Pancreas (tissue), 10 donors: Measurements from ENCODE around the gene DNAH6. TPM values are rescaled to one million over a fixed set of nuclear protein-coding genes. Genes with fewer than 3 reads are reported as not detected.

Experiments used
- ATAC-seq, 4 donors: fragments of 200-7000 bp; cut with Tn5 transposase; one replicate each; pipeline versions ENCODE4 v1.8.0 to v1.9.1; 2020; ENCODE audit warnings: mild to moderate bottlenecking in 4 of 4, moderate library complexity in 4 of 4
- DNase-seq, 6 donors: peaks; one replicate each; pipeline ENCODE4 v3.0.0-alpha.2; 2020
- FAIRE-seq: peaks from 2 replicates; lab custom pipeline; 2012; peaks lifted over from hg19 to GRCh38; lab: Jason Lieb, UNC
- H3K27ac ChIP-seq, 4 donors: fragments of 200-600 bp; sonication (generic); 1 replicate in 3 of 4; 2 replicates in 1 of 4; pipeline versions ENCODE4 v1.5.0 to v1.8.0; 2020
- H3K27me3 ChIP-seq, 4 donors: fragments of 200-600 bp; one replicate each; pipeline ENCODE4 v1.8.0; 2021
- H3K36me3 ChIP-seq, 3 donors: fragments of 200-600 bp; sonication (generic) in 1 of 3; one replicate each; pipeline versions ENCODE4 v1.5.0 to v1.8.0; 2020 to 2021
- H3K4me1 ChIP-seq, 3 donors: fragments of 200-600 bp; one replicate each; pipeline ENCODE4 v1.8.0; 2021
- H3K4me3 ChIP-seq, 4 donors: fragments of 200-600 bp; sonication (generic) in 2 of 4; one replicate each; pipeline versions ENCODE4 v1.5.0 to v1.8.0; 2020 to 2021
- H3K9me3 ChIP-seq, 4 donors: fragments of 200-600 bp; one replicate each; pipeline ENCODE4 v1.8.0; 2021
- WGBS, 2 donors: extraction: QIAGEN DNeasy Blood & Tissue Kit; methylation state at CpG; one replicate each; pipeline ENCODE4 v1.1.7; 2013; 5-methylcytosine and 5-hydroxymethylcytosine counted together
- intact Hi-C, 3 donors: fragments of 100-400 bp; cut with DNase I; formaldehyde crosslinking; loops; one replicate each; pipeline versions ENCODE4 v1.11.1 to v1.14.2; 2022
- polyA plus RNA-seq, 2 donors: library from polyadenylated mRNA; stranded (reverse); fragments of 200-250 nt; gene quantifications; one replicate each; pipeline ENCODE4 v1.2.3, GENCODE V29; 2013
- total RNA-seq, 6 donors: library from RNA; stranded (reverse); fragmentation: NEBNext Ultra II Directional in 4 of 6; extraction: Animal tissue kit (Norgen Biotek cat#: 25700) in 4 of 6; gene quantifications; one replicate each; pipeline versions ENCODE4 v1.2.1 to v1.2.4, GENCODE V29; 2021 to 2023
- TF ChIP-seq, protein P1 (sequence below), 4 donors: fragments of 200-600 bp; sonication (generic) in 3 of 4; IDR thresholded peaks; one replicate each; pipeline versions ENCODE4 v1.5.0 to v1.8.0; 2021; ENCODE audit warnings: antibody characterized with exemption in 4 of 4
- donor health status: healthy with polysubstance abuse.
- donor health status: DM: no; HTN: no; CAD: no; lungs with moderate emphysema.
- donor health status: DM: no; HTN: no; CAD: no.
- donor health status: control.
- donor health status: control.
- donor health status: Bipolar disorder and iron deficiency.
- donor health status: DM: yes; HTN: yes; CAD: no.
- donor health status: DM: no; HTN: no; CAD: no.
- donor health status: DM: no; HTN: no; CAD: no.
- donor health status: DM: yes; HTN: yes; CAD: no.

The DNAH6 gene
- total and polyA plus RNA-seq, 8 donors = 0.19 to 1.6 (median 0.81) TPM

DNA sequence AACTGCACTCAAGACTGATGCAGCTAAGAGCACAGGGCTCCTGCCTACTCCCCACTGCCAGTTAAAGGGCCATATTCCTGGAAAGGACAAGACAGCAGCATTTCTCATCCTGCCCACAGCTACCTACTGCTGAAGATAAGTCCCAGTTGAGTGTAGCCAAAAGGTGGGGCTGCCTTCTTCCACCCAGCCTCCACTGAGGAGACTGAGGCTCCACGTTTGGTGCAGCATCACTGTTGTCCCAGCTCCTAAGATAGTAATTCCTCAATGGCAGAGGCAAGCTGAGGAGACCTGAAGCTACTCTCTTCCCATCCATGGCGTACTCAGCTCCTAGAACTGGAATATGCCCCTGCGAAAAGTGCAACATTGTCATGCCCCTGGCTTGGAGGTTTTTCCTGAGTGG is 214.9 kb downstream of the DNAH6 start:
- H3K4me3 ChIP-seq = no peak overlapping the region
- H3K27me3 ChIP-seq = no peaks in the 10 kb centered on the region
- TF ChIP-seq, protein P1, sequence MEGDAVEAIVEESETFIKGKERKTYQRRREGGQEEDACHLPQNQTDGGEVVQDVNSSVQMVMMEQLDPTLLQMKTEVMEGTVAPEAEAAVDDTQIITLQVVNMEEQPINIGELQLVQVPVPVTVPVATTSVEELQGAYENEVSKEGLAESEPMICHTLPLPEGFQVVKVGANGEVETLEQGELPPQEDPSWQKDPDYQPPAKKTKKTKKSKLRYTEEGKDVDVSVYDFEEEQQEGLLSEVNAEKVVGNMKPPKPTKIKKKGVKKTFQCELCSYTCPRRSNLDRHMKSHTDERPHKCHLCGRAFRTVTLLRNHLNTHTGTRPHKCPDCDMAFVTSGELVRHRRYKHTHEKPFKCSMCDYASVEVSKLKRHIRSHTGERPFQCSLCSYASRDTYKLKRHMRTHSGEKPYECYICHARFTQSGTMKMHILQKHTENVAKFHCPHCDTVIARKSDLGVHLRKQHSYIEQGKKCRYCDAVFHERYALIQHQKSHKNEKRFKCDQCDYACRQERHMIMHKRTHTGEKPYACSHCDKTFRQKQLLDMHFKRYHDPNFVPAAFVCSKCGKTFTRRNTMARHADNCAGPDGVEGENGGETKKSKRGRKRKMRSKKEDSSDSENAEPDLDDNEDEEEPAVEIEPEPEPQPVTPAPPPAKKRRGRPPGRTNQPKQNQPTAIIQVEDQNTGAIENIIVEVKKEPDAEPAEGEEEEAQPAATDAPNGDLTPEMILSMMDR (IDR thresholded peaks at IDR 0.05) = no peak
- FAIRE-seq = no peak
- no peak overlapping the region for H3K27ac ChIP-seq
- DNase-seq = no peak
- no peaks in the 10 kb centered on the region for H3K36me3 ChIP-seq
- 80 to 81% methylated on average over 3 of the region's 3 CpGs for WGBS, 2 donors
- no peaks in the 10 kb centered on the region for H3K9me3 ChIP-seq
- H3K4me1 ChIP-seq = peaks cover 0 to 3% (median 0%) of the 10 kb centered on the region in 3 donors
- no peak for ATAC-seq
- intact Hi-C loops = no loop called here

DNA sequence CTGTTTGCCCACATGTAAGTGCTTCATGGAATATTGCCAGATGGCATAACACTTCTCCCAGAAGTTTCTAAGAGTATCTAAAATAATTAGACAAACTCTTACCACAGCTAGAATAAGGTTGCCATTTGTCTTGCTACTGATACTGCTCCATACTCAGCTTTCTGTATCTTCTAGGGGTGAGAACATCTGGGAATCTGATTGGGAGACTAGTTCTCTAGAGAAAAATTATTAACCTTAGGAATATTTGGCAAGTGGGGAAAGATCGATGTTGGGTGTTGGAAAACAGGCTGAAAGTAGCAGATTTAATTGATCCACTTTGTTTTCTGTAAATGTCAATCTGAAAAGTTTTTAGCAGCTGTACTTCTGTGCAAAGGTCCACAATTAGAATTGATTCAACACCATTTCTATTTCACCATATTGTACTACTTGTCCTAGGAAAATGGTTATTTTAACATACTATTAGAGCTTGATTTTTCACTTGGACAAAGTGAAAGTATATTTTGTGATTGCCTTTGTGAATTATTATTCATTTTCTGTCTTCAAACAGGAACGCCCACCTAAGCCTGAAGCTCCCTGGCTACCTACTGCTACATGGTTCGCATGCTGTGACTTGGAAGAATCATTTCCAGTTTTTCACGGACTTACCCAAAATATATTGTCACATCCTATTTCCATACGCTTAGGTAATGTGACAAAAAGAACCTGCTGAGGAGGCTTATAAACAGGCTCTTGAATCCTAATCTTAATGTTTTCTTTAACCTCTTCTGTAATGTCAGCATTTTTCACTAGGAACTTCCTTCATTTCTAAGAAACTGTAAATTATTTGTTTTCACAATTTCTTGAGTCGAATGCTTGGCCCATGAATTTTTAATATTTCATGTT is 216.8 kb downstream of the DNAH6 start:
- no peak overlapping the region for H3K27ac ChIP-seq
- no peaks in the 10 kb centered on the region for H3K27me3 ChIP-seq
- intact Hi-C loops = no loop called here
- H3K9me3 ChIP-seq = no peaks in the 10 kb centered on the region
- FAIRE-seq = no peak
- H3K4me3 ChIP-seq = no peak overlapping the region
- 30 to 37% methylated on average over 6 of the region's 6 CpGs for WGBS, 2 donors
- DNase-seq = no peak
- peaks cover 0 to 3% (median 0%) of the 10 kb centered on the region in 3 donors for H3K4me1 ChIP-seq
- ATAC-seq = no peak
- H3K36me3 ChIP-seq = no peaks in the 10 kb centered on the region
- TF ChIP-seq, protein P1 (IDR thresholded peaks at IDR 0.05) = no peak

DNA sequence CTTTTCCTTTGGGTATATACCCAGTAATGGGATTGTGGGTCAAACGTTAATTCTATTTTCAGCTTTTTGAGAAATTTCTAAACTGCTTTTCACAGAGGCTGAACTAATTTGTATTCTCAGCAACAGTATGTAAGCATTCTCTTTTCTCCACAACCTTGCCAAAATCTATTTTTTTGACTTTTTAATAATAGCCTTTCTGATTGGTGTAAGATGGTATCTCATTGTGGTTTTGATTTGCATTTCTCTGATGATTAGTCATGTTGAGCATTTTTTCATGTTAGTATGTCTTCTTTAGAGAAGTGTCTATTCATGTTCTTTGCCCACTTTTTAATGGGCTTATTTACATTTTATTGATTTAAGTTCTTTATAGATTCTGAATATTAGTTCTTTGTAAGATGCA is 219.1 kb downstream of the DNAH6 start:
- H3K9me3 ChIP-seq = no peaks in the 10 kb centered on the region
- H3K4me3 ChIP-seq = no peak overlapping the region
- H3K27ac ChIP-seq = no peak overlapping the region
- 84 to 88% methylated on average over 1 of the region's 1 CpG for WGBS, 2 donors
- DNase-seq (no peak), ATAC-seq (no peak), FAIRE-seq (no peak)
- intact Hi-C loops = no loop called here
- TF ChIP-seq, protein P1 (IDR thresholded peaks at IDR 0.05) = no peak
- H3K27me3 ChIP-seq = no peaks in the 10 kb centered on the region
- peaks cover 0 to 3% (median 0%) of the 10 kb centered on the region in 3 donors for H3K4me1 ChIP-seq
- H3K36me3 ChIP-seq = no peaks in the 10 kb centered on the region

DNA sequence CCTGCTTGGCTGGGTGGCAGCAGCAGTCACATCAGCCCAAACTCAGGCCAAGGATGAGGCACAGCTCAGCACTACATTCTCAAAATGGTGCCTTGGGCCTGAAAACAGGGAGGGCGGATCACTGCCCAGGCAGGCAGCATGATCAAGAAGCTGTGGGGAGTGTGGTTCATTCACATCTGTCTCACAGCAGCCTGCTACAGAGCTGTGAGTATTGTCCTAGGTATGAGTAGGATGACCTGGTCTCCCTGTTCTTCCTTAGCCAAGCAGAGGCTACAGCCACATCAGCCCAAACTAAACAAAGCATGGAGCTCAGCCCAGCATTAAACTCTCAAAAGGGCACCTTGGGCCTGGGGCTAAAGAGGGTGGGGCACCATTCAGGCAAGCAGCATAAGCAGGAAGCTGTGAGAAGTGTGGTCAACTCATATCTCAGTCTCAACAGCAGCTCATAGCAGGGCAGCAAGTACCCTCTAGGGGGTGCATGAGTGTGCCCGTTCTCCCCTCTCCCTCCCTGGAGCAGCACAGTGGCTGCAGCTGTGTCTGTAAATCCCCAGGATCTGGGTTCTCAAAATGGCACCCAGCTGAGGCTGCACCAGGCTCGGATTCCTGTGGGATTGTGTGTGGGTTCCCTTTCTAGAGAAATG is 225.0 kb downstream of the DNAH6 start:
- Histone ChIP-seq H3K9me3 (no peaks in the 10 kb centered on the region), H3K27me3 (no peaks in the 10 kb centered on the region), H3K4me1 (no peaks in the 10 kb centered on the region), H3K36me3 (no peaks in the 10 kb centered on the region), H3K27ac (no peak overlapping the region), H3K4me3 (no peak overlapping the region)
- TF ChIP-seq, protein P1 (IDR thresholded peaks at IDR 0.05) = no peak
- whole genome bisulfite sequencing, 2 donors = 66 to 73% methylated on average over 3 of the region's 3 CpGs
- intact Hi-C loops = no loop called here
- DNase-seq (no peak), ATAC-seq (peak in 3 of 4 donors; percentile 29 to 62 (median 40)), FAIRE-seq (no peak)
